Measurements from ENCODE around the gene CCDC107. TPM values are rescaled to one million over a fixed set of nuclear protein-coding genes. Genes with fewer than 3 reads are reported as not detected.

CCDC107 gene
- total and polyA plus RNA-seq, 2 of the 13 experiments (the other 11 are each of a cell fraction or from before 2014, with no cell fraction given) = 7.1 to 15.2 TPM

- TF ChIP-seq ZNF670 (CRISPR knock-in tag; IDR thresholded peaks at IDR 0.05; ENCODE audit: borderline replicate concordance) (peak; percentile 70; the same call in 1 of the 2 replicates), CTCF (CRISPR knock-in tag; IDR thresholded peaks at IDR 0.05) (peak; percentile 98), SRF (IDR thresholded peaks at IDR 0.05; ENCODE audit: low read depth, low read length) (peak; percentile 16; the same call in 1 of the 2 replicates), ZNF563 (CRISPR knock-in tag; IDR thresholded peaks at IDR 0.05) (peak; percentile 66; the same call in 1 of the 2 replicates), IRF9 (CRISPR knock-in tag; IDR thresholded peaks at IDR 0.05; ENCODE audit: borderline replicate concordance) (peak; percentile 36; the same call in 1 of the 2 replicates), MEIS1 (CRISPR knock-in tag; IDR thresholded peaks at IDR 0.05; ENCODE audit: borderline replicate concordance) (peak; percentile 56; the same call in 1 of the 2 replicates)
These were observed 11.4 kb upstream of the CCDC107 start (continued) for GRCh38 chr9:35646533-35647265.
